Neuronal stem cell (in vitro differentiated cells): Measurements from ENCODE around the gene POLR2H.

Source experiments
- DNase-seq: peaks from one replicate; pipeline ENCODE4 v3.0.0-alpha.2; 2013; ENCODE audit warnings: low spot score
- H2AFZ ChIP-seq: one replicate; pipeline ENCODE4 v1.6.1; 2013; ENCODE audit warnings: mild to moderate bottlenecking, low read length, inconsistent platforms
- H2AK5ac ChIP-seq: 2 replicates; pipeline ENCODE4 v1.6.1; 2013; ENCODE audit warnings: low read depth, mild to moderate bottlenecking, inconsistent platforms, low read length, moderate library complexity, mixed read lengths
- H2BK120ac ChIP-seq: 2 replicates; pipeline ENCODE4 v1.6.1; 2013; ENCODE audit warnings: low read depth, mild to moderate bottlenecking, inconsistent platforms, low read length, moderate library complexity, mixed read lengths
- H2BK12ac ChIP-seq: one replicate; pipeline ENCODE4 v1.6.1; 2013; ENCODE audit warnings: low read length, inconsistent platforms
- H2BK15ac ChIP-seq: 2 replicates; pipeline ENCODE4 v1.6.1; 2013; ENCODE audit warnings: mild to moderate bottlenecking, low read length, inconsistent platforms, mixed read lengths
- H2BK5ac ChIP-seq: one replicate; pipeline ENCODE4 v1.6.1; 2013; ENCODE audit warnings: inconsistent platforms, mild to moderate bottlenecking, low read length, moderate library complexity
- H3K14ac ChIP-seq: one replicate; pipeline ENCODE4 v1.6.1; 2013; ENCODE audit warnings: low read length, inconsistent platforms
- H3K18ac ChIP-seq: 2 replicates; pipeline ENCODE4 v1.6.1; 2013; ENCODE audit warnings: low read length, inconsistent platforms
- H3K23ac ChIP-seq: 2 replicates; pipeline ENCODE4 v1.6.1; 2013; ENCODE audit warnings: low read depth, mild to moderate bottlenecking, mixed read lengths, low read length, inconsistent platforms; ENCODE audit not compliant: poor library complexity
- H3K27ac ChIP-seq: replicated peaks from 3 replicates; pipeline ENCODE4 v1.5.1; 2013; ENCODE audit warnings: low read length, inconsistent platforms
- H3K27me3 ChIP-seq, 3 experiments: 2 replicates each; pipeline ENCODE4 v1.6.1; 2013; ENCODE audit warnings: low read length in 3 of 3, mild to moderate bottlenecking in 2 of 3, inconsistent platforms in 1 of 3, low read depth in 1 of 3, mixed read lengths in 1 of 3, moderate library complexity in 1 of 3; ENCODE audit not compliant: control insufficient read depth in 3 of 3, insufficient read depth in 3 of 3
- H3K36me3 ChIP-seq, 2 donors: replicated peaks in 1 of 2; 2 replicates each; pipeline ENCODE4 v1.6.1; 2013; ENCODE audit warnings: low read length in 2 of 2; ENCODE audit not compliant: control insufficient read depth in 2 of 2, insufficient read depth in 2 of 2
- H3K4ac ChIP-seq: 2 replicates; pipeline ENCODE4 v1.6.1; 2013; ENCODE audit warnings: inconsistent platforms, mild to moderate bottlenecking, low read length, moderate library complexity
- H3K4me1 ChIP-seq, 2 donors: 1 replicate in 1 of 2; 2 replicates in 1 of 2; pipeline ENCODE4 v1.6.1; 2013; ENCODE audit warnings: low read length in 2 of 2, low read depth in 1 of 2; ENCODE audit not compliant: control insufficient read depth in 2 of 2, insufficient read depth in 1 of 2
- H3K4me2 ChIP-seq: one replicate; pipeline ENCODE4 v1.6.1; 2013; ENCODE audit warnings: mild to moderate bottlenecking, low read length, inconsistent platforms; ENCODE audit not compliant: insufficient read depth, poor library complexity, severe bottlenecking
- H3K4me3 ChIP-seq, 2 donors: 2 replicates each; pipeline ENCODE4 v1.5.1; 2013; ENCODE audit warnings: low read length in 2 of 2, mild to moderate bottlenecking in 2 of 2, inconsistent platforms in 1 of 2, moderate library complexity in 1 of 2
- H3K79me1 ChIP-seq: one replicate; pipeline ENCODE4 v1.6.1; 2013; ENCODE audit warnings: low read depth, mild to moderate bottlenecking, inconsistent platforms, low read length, moderate library complexity
- H3K9ac ChIP-seq: one replicate; pipeline ENCODE4 v1.6.1; 2013; ENCODE audit warnings: mild to moderate bottlenecking, low read depth, low read length, inconsistent platforms; ENCODE audit not compliant: poor library complexity
- H3K9me3 ChIP-seq, 2 donors: replicated peaks in 1 of 2; 2 replicates each; pipeline versions ENCODE3 to v1.6.1; 2013; ENCODE audit warnings: low read length in 2 of 2, mild to moderate bottlenecking in 2 of 2, inconsistent platforms in 1 of 2, low read depth in 1 of 2, mixed read lengths in 1 of 2, moderate library complexity in 1 of 2; ENCODE audit not compliant: control insufficient read depth in 2 of 2, insufficient read depth in 1 of 2
- H4K8ac ChIP-seq: one replicate; pipeline ENCODE4 v1.6.1; 2013; ENCODE audit warnings: low read depth, mild to moderate bottlenecking, inconsistent platforms, low read length, moderate library complexity
- H4K91ac ChIP-seq: one replicate; pipeline ENCODE4 v1.6.1; 2013; ENCODE audit warnings: low read length, low read depth, mild to moderate bottlenecking, inconsistent platforms; ENCODE audit not compliant: poor library complexity
- WGBS, 2 donors: extraction: QIAGEN DNeasy Blood & Tissue Kit; methylation state at CpG; one replicate each; pipeline ENCODE4 v1.1.7; 2013; ENCODE audit warnings: missing lambda C conversion rate in 2 of 2, mixed read lengths in 1 of 2; ENCODE audit not compliant: insufficient read length in 2 of 2, insufficient replicate concordance in 1 of 2; ENCODE audit errors: extremely low coverage in 2 of 2; 5-methylcytosine and 5-hydroxymethylcytosine counted together

The POLR2H gene

GRCh38 chr3:184368116-184368515 lies 6.6 kb downstream of the POLR2H start:
- no peak overlapping the region for H3K18ac ChIP-seq
- no peak overlapping the region for H2AK5ac ChIP-seq
- H2BK15ac ChIP-seq: no peak overlapping the region
- no peak for DNase-seq
- H3K9me3 ChIP-seq: no peaks in the 10 kb centered on the region
- no CpG with 5 or more reads among the region's 9 CpGs for WGBS, 2 donors
- no peak overlapping the region for H2AFZ ChIP-seq
- no peak overlapping the region for H2BK120ac ChIP-seq
- no peak overlapping the region for H3K23ac ChIP-seq
- H3K14ac ChIP-seq: no peak overlapping the region
- H3K27ac ChIP-seq: no peak overlapping the region
- no peak overlapping the region for H3K4me2 ChIP-seq
- H3K79me1 ChIP-seq: peaks cover 4% of the 10 kb centered on the region
- H3K4me1 ChIP-seq: peaks cover 0 to 18% of the 10 kb centered on the region in 2 donors
- H3K4me3 ChIP-seq: no peak overlapping the region
- no peak overlapping the region for H2BK5ac ChIP-seq
- H2BK12ac ChIP-seq: no peak overlapping the region
- H3K27me3 ChIP-seq: no peaks in the 10 kb centered on the region
- no peak overlapping the region for H3K4ac ChIP-seq
- H4K91ac ChIP-seq: no peak overlapping the region
- peaks cover 28 to 70% of the 10 kb centered on the region in 2 donors for H3K36me3 ChIP-seq
- H3K9ac ChIP-seq: no peak overlapping the region
- H4K8ac ChIP-seq: no peak overlapping the region

- H2BK5ac ChIP-seq: no peak overlapping the region
- H3K79me1 ChIP-seq: peaks cover 4% of the 10 kb centered on the region
- H3K36me3 ChIP-seq: peaks cover 28 to 66% of the 10 kb centered on the region in 2 donors
- no peak overlapping the region for H3K14ac ChIP-seq
- H3K27ac ChIP-seq: no peak overlapping the region
- H3K23ac ChIP-seq: no peak overlapping the region
- no peak overlapping the region for H2AK5ac ChIP-seq
- no peak overlapping the region for H3K4ac ChIP-seq
- H2BK120ac ChIP-seq: no peak overlapping the region
- H2AFZ ChIP-seq: no peak overlapping the region
- no peak overlapping the region for H3K4me3 ChIP-seq
- H3K27me3 ChIP-seq: no peaks in the 10 kb centered on the region
- H2BK12ac ChIP-seq: no peak overlapping the region
- no peak overlapping the region for H4K8ac ChIP-seq
- WGBS, 2 donors: no CpG with 5 or more reads among the region's 3 CpGs
- no peak overlapping the region for H2BK15ac ChIP-seq
- DNase-seq: no peak
- no peak overlapping the region for H4K91ac ChIP-seq
- no peak overlapping the region for H3K18ac ChIP-seq
- no peaks in the 10 kb centered on the region for H3K9me3 ChIP-seq
- H3K4me1 ChIP-seq: peaks cover 0 to 16% of the 10 kb centered on the region in 2 donors
- no peak overlapping the region for H3K9ac ChIP-seq
- no peak overlapping the region for H3K4me2 ChIP-seq
Measured at GRCh38 chr3:184368586-184369183, 7.2 kb downstream of the POLR2H start.

DNA sequence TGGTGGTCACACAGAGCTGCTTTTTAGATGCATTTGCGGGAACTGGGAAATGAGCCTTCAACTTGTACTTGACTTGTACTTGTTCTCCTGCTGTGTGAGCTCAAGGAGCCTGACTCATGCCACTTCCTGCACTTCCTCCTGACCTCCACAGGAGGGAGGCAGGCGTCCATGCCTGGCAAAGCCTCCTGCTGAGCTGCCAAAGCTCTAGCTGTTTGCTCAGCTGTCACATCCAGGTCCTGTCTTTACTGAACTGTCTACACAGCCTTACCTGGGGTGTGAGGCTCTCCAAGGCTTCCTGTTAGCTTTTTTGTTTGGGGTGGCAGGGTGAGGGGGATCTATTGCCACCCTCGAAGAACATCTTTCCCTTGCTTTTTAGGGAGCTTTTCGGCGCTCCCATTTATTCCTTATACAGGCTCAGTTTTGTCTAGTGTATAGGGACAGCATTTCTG lies 10.1 kb downstream of the POLR2H start:
- no CpG with 5 or more reads among the region's 5 CpGs for WGBS, 2 donors
- H4K91ac ChIP-seq: no peak overlapping the region

DNA sequence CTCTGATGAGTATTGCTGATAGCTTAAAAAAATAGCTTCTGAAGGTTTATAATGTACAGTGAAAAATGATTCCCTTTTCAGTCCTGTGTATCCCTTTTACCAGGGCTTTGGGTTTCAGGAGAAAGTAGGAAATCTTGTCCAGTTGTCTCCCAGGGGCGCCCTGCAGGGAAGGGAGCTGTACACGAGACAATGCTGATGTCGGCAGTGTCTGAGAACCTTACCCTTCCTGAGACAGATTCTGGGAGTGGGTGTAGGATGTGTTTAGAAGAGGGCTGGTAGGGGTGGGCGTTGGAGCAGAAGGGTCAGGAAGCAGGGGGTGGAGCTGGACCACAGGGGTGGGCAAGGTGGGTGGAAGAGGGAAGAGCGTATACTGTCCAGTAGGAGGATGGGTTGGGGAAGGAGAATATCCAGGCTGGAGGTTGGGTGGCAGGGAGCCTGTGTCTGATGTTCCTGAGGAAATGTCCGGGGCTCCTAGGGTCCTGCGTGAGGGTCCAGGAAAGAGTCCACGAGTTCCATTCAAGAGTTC lies 10.8 kb downstream of the POLR2H start:
- H3K4me3 ChIP-seq: no peak overlapping the region
- no peak overlapping the region for H4K91ac ChIP-seq
- no peak overlapping the region for H2BK120ac ChIP-seq
- H3K27ac ChIP-seq: no peak overlapping the region
- no peak overlapping the region for H3K14ac ChIP-seq
- H3K18ac ChIP-seq: no peak overlapping the region
- no peak for DNase-seq
- H3K4me2 ChIP-seq: no peak overlapping the region
- no peaks in the 10 kb centered on the region for H3K27me3 ChIP-seq
- no peak overlapping the region for H2BK15ac ChIP-seq
- no peaks in the 10 kb centered on the region for H3K79me1 ChIP-seq
- H2BK5ac ChIP-seq: no peak overlapping the region
- peaks cover 7 to 11% of the 10 kb centered on the region in 2 donors for H3K4me1 ChIP-seq
- H3K36me3 ChIP-seq: peaks cover 15 to 42% of the 10 kb centered on the region in 2 donors
- WGBS, 2 donors: no CpG with 5 or more reads among the region's 8 CpGs
- no peak overlapping the region for H3K23ac ChIP-seq
- H2BK12ac ChIP-seq: no peak overlapping the region
- H2AK5ac ChIP-seq: no peak overlapping the region
- H3K9me3 ChIP-seq: no peaks in the 10 kb centered on the region
- no peak overlapping the region for H3K9ac ChIP-seq
- no peak overlapping the region for H2AFZ ChIP-seq
- no peak overlapping the region for H3K4ac ChIP-seq
- no peak overlapping the region for H4K8ac ChIP-seq

More for the DNA sequence above, 10.1 kb downstream of the POLR2H start:
- H3K79me1 ChIP-seq: peaks cover 1% of the 10 kb centered on the region
- no peak overlapping the region for H3K9ac ChIP-seq
- H3K18ac ChIP-seq: no peak overlapping the region
- no peak overlapping the region for H3K27ac ChIP-seq
- no peak overlapping the region for H3K4me2 ChIP-seq
- peaks cover 7 to 9% of the 10 kb centered on the region in 2 donors for H3K4me1 ChIP-seq
- H3K23ac ChIP-seq: no peak overlapping the region
- no peak for DNase-seq
- no peaks in the 10 kb centered on the region for H3K27me3 ChIP-seq
- H3K14ac ChIP-seq: no peak overlapping the region
- H2BK5ac ChIP-seq: no peak overlapping the region
- H2BK15ac ChIP-seq: no peak overlapping the region
- no peak overlapping the region for H2BK12ac ChIP-seq
- H4K8ac ChIP-seq: no peak overlapping the region
- no peak overlapping the region for H3K4ac ChIP-seq
- H3K9me3 ChIP-seq: no peaks in the 10 kb centered on the region
- no peak overlapping the region for H2AFZ ChIP-seq
- H2BK120ac ChIP-seq: no peak overlapping the region
- H2AK5ac ChIP-seq: no peak overlapping the region
- peaks cover 19 to 49% of the 10 kb centered on the region in 2 donors for H3K36me3 ChIP-seq
- no peak overlapping the region for H3K4me3 ChIP-seq
